DOHH2 (cell line): ENCODE data around the gene PYURF.

Source experiments
- H3F3A ChIP-seq: fragments of 200-600 bp; sonication (generic), shearing (Covaris generic); 2 replicates; pipeline ENCODE4 v1.6.0; 2016; ENCODE audit warnings: antibody characterized with exemption, mild to moderate bottlenecking; ENCODE audit not compliant: control insufficient read depth, insufficient read depth
- H3K27ac ChIP-seq: fragments of 200-600 bp; sonication (generic); 2 replicates; pipeline ENCODE4 v1.5.1; 2014; ENCODE audit warnings: low read depth, mild to moderate bottlenecking, low read length, moderate library complexity
- H3K27me3 ChIP-seq: fragments of 200-600 bp; sonication (generic); 2 replicates; pipeline ENCODE4 v1.6.1; 2014; ENCODE audit warnings: mild to moderate bottlenecking, low read length, mixed read lengths; ENCODE audit not compliant: control insufficient read depth
- H3K36me3 ChIP-seq: fragments of 200-600 bp; sonication (generic); 2 replicates; pipeline ENCODE4 v1.6.1; 2014; ENCODE audit warnings: mild to moderate bottlenecking, low read length, moderate library complexity, mixed read lengths; ENCODE audit not compliant: control insufficient read depth
- H3K4me1 ChIP-seq: fragments of 200-600 bp; sonication (generic); 2 replicates; pipeline ENCODE4 v1.6.1; 2014; ENCODE audit warnings: mild to moderate bottlenecking, low read length, mixed read lengths; ENCODE audit not compliant: control insufficient read depth
- H3K4me2 ChIP-seq: fragments of 200-600 bp; sonication (generic); 2 replicates; pipeline ENCODE4 v1.6.0; 2014; ENCODE audit warnings: mild to moderate bottlenecking, low read length, moderate library complexity
- H3K4me3 ChIP-seq: fragments of 200-600 bp; sonication (generic); 2 replicates; pipeline ENCODE4 v1.5.1; 2014; ENCODE audit warnings: mild to moderate bottlenecking, low read length, mixed read lengths
- H3K79me2 ChIP-seq: fragments of 200-600 bp; sonication (generic); 2 replicates; pipeline ENCODE4 v1.6.1; 2014; ENCODE audit warnings: mild to moderate bottlenecking, low read length, mixed read lengths; ENCODE audit not compliant: control insufficient read depth
- H3K9me2 ChIP-seq: fragments of 200-600 bp; sonication (generic); replicated peaks from 2 replicates; pipeline ENCODE4 v1.6.1; 2014; ENCODE audit warnings: mild to moderate bottlenecking, low read length, mixed read lengths; ENCODE audit not compliant: control insufficient read depth
- H3K9me3 ChIP-seq: fragments of 200-600 bp; sonication (generic); 2 replicates; pipeline ENCODE4 v1.6.1; 2014; ENCODE audit warnings: antibody characterized with exemption, low read length, mixed read lengths; ENCODE audit not compliant: control insufficient read depth, insufficient read depth
- H4K20me1 ChIP-seq: fragments of 200-600 bp; sonication (generic); 2 replicates; pipeline ENCODE4 v1.6.0; 2014; ENCODE audit warnings: low read depth, mild to moderate bottlenecking, antibody characterized with exemption, low read length, moderate library complexity; ENCODE audit not compliant: control insufficient read depth, insufficient read depth
- EZH2phosphoT487 ChIP-seq: fragments of 200-600 bp; sonication (generic); IDR thresholded peaks from 2 replicates; pipeline ENCODE4 v1.6.1; 2017; ENCODE audit warnings: borderline replicate concordance, mild to moderate bottlenecking, antibody characterized with exemption, low read length, moderate library complexity, mixed read lengths
- TF ChIP-seq, protein P1 (sequence below): fragments of 200-600 bp; sonication (generic); IDR thresholded peaks from one replicate; pipeline ENCODE4 v1.5.1; 2014; ENCODE audit warnings: antibody characterized with exemption, mild to moderate bottlenecking, low read depth, low read length; ENCODE audit not compliant: poor library complexity, severe bottlenecking

The PYURF gene

DNA sequence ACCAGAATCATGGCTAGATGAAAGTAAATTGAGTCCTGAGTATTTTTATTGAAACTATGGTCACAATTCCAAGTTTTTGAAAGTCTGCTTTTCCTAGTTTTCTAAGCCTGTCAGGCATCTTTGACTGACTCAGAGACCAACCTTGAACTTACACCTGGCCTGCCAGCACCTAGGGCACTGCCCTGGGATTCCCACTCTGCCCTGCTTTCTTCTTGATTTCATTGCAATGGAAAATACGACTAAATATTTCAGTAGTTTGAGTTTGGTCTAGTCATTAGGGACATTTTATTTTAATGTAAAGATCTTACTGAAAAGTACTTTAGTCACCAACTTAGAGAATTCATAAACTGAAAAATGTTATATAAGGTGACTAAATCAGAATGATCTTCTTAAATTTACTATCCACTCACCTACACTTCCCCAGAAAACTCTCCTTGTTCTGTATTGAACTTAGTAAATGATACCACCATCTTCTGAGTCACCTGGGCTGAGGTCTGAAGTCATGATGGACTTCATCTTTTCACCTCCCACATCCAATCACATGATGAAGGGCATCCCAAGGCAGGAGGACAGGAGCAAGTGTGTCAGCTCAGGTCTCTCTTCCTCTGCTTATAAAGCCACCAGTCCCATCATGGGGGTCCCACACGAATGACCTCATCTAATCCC, 11.6 kb upstream of the PYURF start:
- H3K4me1 ChIP-seq, result no peaks in the 10 kb centered on the region
- H3K36me3 ChIP-seq, result no peaks in the 10 kb centered on the region
- H3K9me2 ChIP-seq, result no peaks in the 10 kb centered on the region
- no peaks in the 10 kb centered on the region for H4K20me1 ChIP-seq
- no peaks in the 10 kb centered on the region; the same call in 1 of the 2 replicates for H3K27me3 ChIP-seq
- H3K9me3 ChIP-seq, result no peaks in the 10 kb centered on the region
- no peak for TF ChIP-seq EZH2phosphoT487
- TF ChIP-seq, protein P1, sequence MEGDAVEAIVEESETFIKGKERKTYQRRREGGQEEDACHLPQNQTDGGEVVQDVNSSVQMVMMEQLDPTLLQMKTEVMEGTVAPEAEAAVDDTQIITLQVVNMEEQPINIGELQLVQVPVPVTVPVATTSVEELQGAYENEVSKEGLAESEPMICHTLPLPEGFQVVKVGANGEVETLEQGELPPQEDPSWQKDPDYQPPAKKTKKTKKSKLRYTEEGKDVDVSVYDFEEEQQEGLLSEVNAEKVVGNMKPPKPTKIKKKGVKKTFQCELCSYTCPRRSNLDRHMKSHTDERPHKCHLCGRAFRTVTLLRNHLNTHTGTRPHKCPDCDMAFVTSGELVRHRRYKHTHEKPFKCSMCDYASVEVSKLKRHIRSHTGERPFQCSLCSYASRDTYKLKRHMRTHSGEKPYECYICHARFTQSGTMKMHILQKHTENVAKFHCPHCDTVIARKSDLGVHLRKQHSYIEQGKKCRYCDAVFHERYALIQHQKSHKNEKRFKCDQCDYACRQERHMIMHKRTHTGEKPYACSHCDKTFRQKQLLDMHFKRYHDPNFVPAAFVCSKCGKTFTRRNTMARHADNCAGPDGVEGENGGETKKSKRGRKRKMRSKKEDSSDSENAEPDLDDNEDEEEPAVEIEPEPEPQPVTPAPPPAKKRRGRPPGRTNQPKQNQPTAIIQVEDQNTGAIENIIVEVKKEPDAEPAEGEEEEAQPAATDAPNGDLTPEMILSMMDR, result no peak
- no peak overlapping the region for H3K27ac ChIP-seq
- H3K4me3 ChIP-seq, result no peak overlapping the region
- H3K4me2 ChIP-seq, result no peak overlapping the region
- no peaks in the 10 kb centered on the region for H3K79me2 ChIP-seq
- H3F3A ChIP-seq, result no peaks in the 10 kb centered on the region

DNA sequence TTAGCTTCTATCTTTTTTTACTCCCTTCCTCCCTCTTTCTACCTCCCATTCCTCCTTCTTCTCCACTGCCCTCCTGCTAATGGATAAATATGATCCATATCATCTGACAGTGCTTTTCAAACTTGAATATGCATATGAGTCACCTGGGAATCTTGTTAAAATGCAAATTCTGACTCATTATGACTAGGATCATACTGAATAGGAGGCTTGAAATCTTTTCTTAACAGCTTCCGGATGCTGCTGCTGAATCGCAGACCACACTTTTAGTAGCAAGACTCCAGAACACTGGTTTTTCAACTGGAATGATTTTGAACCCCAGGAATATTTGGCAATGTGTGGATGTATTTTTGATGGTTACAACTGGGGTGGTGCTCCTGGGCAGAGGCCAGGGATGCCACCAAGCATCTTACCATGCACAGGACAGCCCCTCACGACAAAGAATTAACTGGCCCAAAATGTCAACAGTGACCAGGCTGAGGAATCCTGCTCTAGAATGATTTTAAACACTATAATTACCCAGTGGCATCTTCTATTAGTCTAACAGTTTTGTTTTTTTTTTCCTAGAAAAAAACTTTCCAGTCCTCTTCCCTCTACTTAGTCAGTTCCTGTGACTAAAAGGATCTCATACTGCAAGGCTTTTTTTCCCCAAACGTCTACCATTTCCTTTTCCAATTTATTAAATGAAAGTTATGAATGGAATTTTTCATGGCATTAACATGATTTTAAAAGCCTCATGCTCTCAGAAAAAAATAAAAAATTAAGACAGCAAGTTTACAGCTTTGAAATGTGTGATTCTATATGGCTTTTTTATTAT, 10.6 kb upstream of the PYURF start:
- no peaks in the 10 kb centered on the region for H3K4me1 ChIP-seq
- no peaks in the 10 kb centered on the region for H3K9me2 ChIP-seq
- no peaks in the 10 kb centered on the region for H3K79me2 ChIP-seq
- H3K4me2 ChIP-seq, result no peak overlapping the region
- no peaks in the 10 kb centered on the region; the same call in 1 of the 2 replicates for H3K27me3 ChIP-seq
- H3K9me3 ChIP-seq, result no peaks in the 10 kb centered on the region
- no peak overlapping the region for H3K27ac ChIP-seq
- H3K4me3 ChIP-seq, result no peak overlapping the region
- H4K20me1 ChIP-seq, result no peaks in the 10 kb centered on the region
- H3K36me3 ChIP-seq, result no peaks in the 10 kb centered on the region
- TF ChIP-seq, protein P1, result no peak
- TF ChIP-seq EZH2phosphoT487, result no peak
- no peaks in the 10 kb centered on the region for H3F3A ChIP-seq

DNA sequence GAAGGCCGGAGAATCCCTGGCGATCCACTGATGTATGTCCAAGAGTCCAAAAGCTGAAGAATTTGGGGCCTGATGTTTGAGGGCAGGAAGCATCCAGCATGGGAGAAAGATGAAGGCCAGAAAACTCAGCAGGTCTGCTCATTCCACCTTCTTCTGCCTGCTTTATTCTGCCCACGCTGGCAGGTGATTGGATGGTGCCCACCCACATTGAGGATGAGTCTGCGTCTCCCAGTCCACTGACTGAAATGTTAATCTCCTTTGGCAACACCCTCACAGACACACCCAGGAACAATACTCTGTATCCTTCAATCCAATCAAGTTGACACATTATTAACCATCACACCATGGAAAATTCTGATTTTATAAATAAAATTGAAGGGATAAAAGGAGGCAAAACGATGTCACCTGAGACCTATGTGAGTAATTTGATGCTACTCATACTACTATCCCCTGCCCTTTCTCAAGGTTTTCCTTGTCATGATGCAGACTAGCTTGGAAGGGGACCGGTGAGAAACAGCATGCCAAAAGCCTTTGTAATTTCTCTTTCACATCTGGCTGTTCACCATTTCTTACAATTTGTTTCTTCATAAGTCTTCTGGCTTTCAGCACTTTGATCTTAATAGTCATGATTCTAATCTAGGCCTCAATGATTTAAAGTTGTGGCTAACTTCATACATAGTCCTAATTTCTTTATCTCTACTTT, 9.7 kb upstream of the PYURF start:
- H3K9me3 ChIP-seq, result no peaks in the 10 kb centered on the region
- TF ChIP-seq, protein P1, result no peak
- TF ChIP-seq EZH2phosphoT487, result no peak
- H3K9me2 ChIP-seq, result no peaks in the 10 kb centered on the region
- no peaks in the 10 kb centered on the region for H3F3A ChIP-seq
- H3K27me3 ChIP-seq, result no peaks in the 10 kb centered on the region; the same call in 1 of the 2 replicates
- no peaks in the 10 kb centered on the region for H4K20me1 ChIP-seq
- no peak overlapping the region for H3K4me3 ChIP-seq
- H3K36me3 ChIP-seq, result no peaks in the 10 kb centered on the region
- H3K4me1 ChIP-seq, result no peaks in the 10 kb centered on the region
- no peak overlapping the region for H3K4me2 ChIP-seq
- H3K27ac ChIP-seq, result no peak overlapping the region
- H3K79me2 ChIP-seq, result no peaks in the 10 kb centered on the region
